HCT116 (cell line): ENCODE measurements around the gene HSD3B2. TPM values are rescaled to one million over a fixed set of nuclear protein-coding genes. Genes with fewer than 3 reads are reported as not detected.

ENCODE experiments used
- ATAC-seq: fragments of 200-7000 bp; cut with Tn5 transposase; 2 replicates; pipeline ENCODE4 v1.9.1; 2020; ENCODE audit warnings: mild to moderate bottlenecking, moderate library complexity
- BruUV-seq: library from RNA; stranded (reverse); fragments of 400-500 nt; replicated peaks from 2 replicates; lab custom pipeline; 2021; lab: Mats Ljungman, UMichigan
- CTCF ChIA-PET: fragments of 300-600 bp; sonication (Branson Sonifier 250); formaldehyde crosslinking; loops from one replicate; lab custom pipeline; 2021; ENCODE audit warnings: antibody characterized with exemption; lab: Charles Lee
- POLR2A ChIA-PET: fragments of 300-600, 350-600 bp; sonication (Branson Sonifier 250); formaldehyde crosslinking; loops from one replicate; lab custom pipeline; 2021; ENCODE audit warnings: antibody characterized with exemption; lab: Charles Lee
- RAD21 ChIA-PET, 2 experiments: fragments of 300-600 bp; sonication (Branson Sonifier 250); formaldehyde crosslinking; loops; one replicate each; lab custom pipeline; 2023; ENCODE audit warnings: low total read pairs in 2 of 2; ENCODE audit not compliant: uncharacterized antibody in 2 of 2, unreplicated experiment in 2 of 2, low non-redundant PET in 1 of 2; lab: Charles Lee
- DNase-seq: peaks from one replicate; pipeline ENCODE4 v3.0.0-alpha.2; 2010; ENCODE audit warnings: low read depth, low spot score
- H2AFZ ChIP-seq: fragments of 200-600 bp; shearing (Covaris generic), sonication (generic); 2 replicates; pipeline ENCODE4 v1.6.1; 2017; ENCODE audit warnings: low read depth, mixed run types, mixed read lengths, antibody characterized with exemption, low read length; ENCODE audit not compliant: poor library complexity, severe bottlenecking
- H3K27ac ChIP-seq: 2 replicates; pipeline ENCODE4 v1.5.1; 2012; ENCODE audit warnings: low read depth, low read length
- H3K27me3 ChIP-seq: fragments of 200-600 bp; sonication (generic); 2 replicates; pipeline ENCODE4 v1.6.1; 2016; ENCODE audit warnings: mixed run types, low read length, mixed read lengths; ENCODE audit not compliant: insufficient read depth
- H3K36me3 ChIP-seq, 2 experiments: fragments of 200-500 bp in 1 of 2; fragments of 200-600 bp in 1 of 2; sonication (Bioruptor generic) in 1 of 2; sonication (generic) in 1 of 2; 2 replicates each; pipeline versions ENCODE4 v1.5.1 to v1.6.1; 2014 to 2016; ENCODE audit warnings: low read length in 2 of 2, inconsistent platforms in 1 of 2, mixed read lengths in 1 of 2, mixed run types in 1 of 2; ENCODE audit not compliant: insufficient read depth in 2 of 2, control insufficient read depth in 1 of 2
- H3K4me1 ChIP-seq, 2 experiments: fragments of 200-600 bp in 1 of 2; sonication (generic) in 1 of 2; 2 replicates each; pipeline versions ENCODE4 v1.5.1 to v1.6.1; 2012 to 2017; ENCODE audit warnings: low read length in 2 of 2, inconsistent platforms in 1 of 2, mild to moderate bottlenecking in 1 of 2, mixed read lengths in 1 of 2, mixed run types in 1 of 2, moderate library complexity in 1 of 2; ENCODE audit not compliant: insufficient read depth in 2 of 2, control insufficient read depth in 1 of 2
- H3K4me2 ChIP-seq: fragments of 200-600 bp; sonication (generic); 2 replicates; pipeline ENCODE4 v1.6.1; 2017; ENCODE audit warnings: mixed run types, low read length, mixed read lengths
- H3K4me3 ChIP-seq, 2 experiments: fragments of 200-600 bp in 1 of 2; sonication (generic) in 1 of 2; replicated peaks in 1 of 2; 2 replicates each; pipeline ENCODE4 v1.5.1; 2011 to 2016; ENCODE audit warnings: low read length in 2 of 2, control low read depth in 1 of 2, low read depth in 1 of 2, mild to moderate bottlenecking in 1 of 2, mixed read lengths in 1 of 2, mixed run types in 1 of 2
- H3K79me2 ChIP-seq: fragments of 200-600 bp; sonication (generic); 2 replicates; pipeline ENCODE4 v1.6.1; 2017; ENCODE audit warnings: mild to moderate bottlenecking, mixed run types, low read length, moderate library complexity, mixed read lengths; ENCODE audit not compliant: insufficient read depth
- H3K9ac ChIP-seq: fragments of 200-600 bp; sonication (generic); 2 replicates; pipeline ENCODE4 v1.6.1; 2016; ENCODE audit warnings: low read length, mixed read lengths
- H3K9me2 ChIP-seq: fragments of 200-600 bp; sonication (generic), shearing (Covaris generic); 2 replicates; pipeline ENCODE4 v1.6.1; 2017; ENCODE audit warnings: mixed run types, mild to moderate bottlenecking, moderate library complexity; ENCODE audit not compliant: insufficient read depth
- H3K9me3 ChIP-seq, 2 experiments: fragments of 200-500 bp in 1 of 2; fragments of 200-600 bp in 1 of 2; sonication (Bioruptor generic) in 1 of 2; sonication (generic) in 1 of 2; 2 replicates each; pipeline ENCODE4 v1.6.1; 2014 to 2017; ENCODE audit warnings: low read length in 2 of 2, mixed read lengths in 2 of 2, inconsistent platforms in 1 of 2, low read depth in 1 of 2, mild to moderate bottlenecking in 1 of 2, mixed run types in 1 of 2, moderate library complexity in 1 of 2; ENCODE audit not compliant: control insufficient read depth in 1 of 2, insufficient read depth in 1 of 2
- H4K20me1 ChIP-seq: fragments of 200-600 bp; sonication (generic), shearing (Covaris generic); 2 replicates; pipeline ENCODE4 v1.6.1; 2017; ENCODE audit warnings: mixed run types, mild to moderate bottlenecking, moderate library complexity; ENCODE audit not compliant: insufficient read depth
- ATF3 ChIP-seq: IDR thresholded peaks from 2 replicates; pipeline ENCODE4 v1.6.1; 2012
- CBX3 ChIP-seq: IDR thresholded peaks from 2 replicates; pipeline ENCODE4 v1.6.1; 2012; ENCODE audit warnings: low read depth
- CTCF ChIP-seq, 3 experiments: fragments of 200-600 bp in 1 of 3; sonication (generic) in 1 of 3; IDR thresholded peaks in 2 of 3; conservative IDR thresholded peaks in 1 of 3; 2 replicates each; pipeline ENCODE4 v1.5.1; 2012 to 2017; ENCODE audit warnings: low read depth in 2 of 3, low read length in 2 of 3, antibody characterized with exemption in 1 of 3, borderline replicate concordance in 1 of 3, control low read depth in 1 of 3, mild to moderate bottlenecking in 1 of 3, mixed read lengths in 1 of 3, mixed run types in 1 of 3, moderate library complexity in 1 of 3; ENCODE audit not compliant: insufficient read depth in 1 of 3
- EGR1 ChIP-seq: IDR thresholded peaks from 2 replicates; pipeline ENCODE4 v1.6.1; 2012; ENCODE audit warnings: low read depth
- ELF1 ChIP-seq: IDR thresholded peaks from 2 replicates; pipeline ENCODE4 v1.6.1; 2012; ENCODE audit warnings: low read depth, borderline replicate concordance
- EZH2phosphoT487 ChIP-seq: fragments of 200-600 bp; IDR thresholded peaks from 2 replicates; pipeline ENCODE4 v1.6.1; 2018; ENCODE audit warnings: antibody characterized with exemption, borderline replicate concordance
- JUND ChIP-seq: IDR thresholded peaks from 2 replicates; pipeline ENCODE4 v1.6.1; 2012
- POLR2A ChIP-seq: IDR thresholded peaks from 2 replicates; pipeline ENCODE4 v1.7.0; 2011; ENCODE audit warnings: borderline replicate concordance; ENCODE audit not compliant: insufficient read depth, insufficient read length; ENCODE audit errors: extremely low read depth
- POLR2AphosphoS5 ChIP-seq: IDR thresholded peaks from 2 replicates; pipeline ENCODE4 v1.6.1; 2011; ENCODE audit warnings: mild to moderate bottlenecking, low read depth, low read length, moderate library complexity
- RAD21 ChIP-seq: IDR thresholded peaks from 2 replicates; pipeline ENCODE4 v1.6.1; 2012; ENCODE audit warnings: low read depth, mild to moderate bottlenecking
- SIN3A ChIP-seq: IDR thresholded peaks from 2 replicates; pipeline ENCODE4 v1.6.1; 2012; ENCODE audit warnings: low read depth
- SRF ChIP-seq: IDR thresholded peaks from 2 replicates; pipeline ENCODE4 v1.6.1; 2012; ENCODE audit warnings: low read depth
- TCF7L2 ChIP-seq: IDR thresholded peaks from 2 replicates; pipeline ENCODE4 v1.7.0; 2011; ENCODE audit warnings: borderline replicate concordance, inconsistent platforms; ENCODE audit not compliant: insufficient read depth, insufficient read length; ENCODE audit errors: extremely low read depth
- YY1 ChIP-seq: IDR thresholded peaks from 2 replicates; pipeline ENCODE4 v1.6.1; 2011; ENCODE audit warnings: low read length, low read depth, moderate library complexity, mild to moderate bottlenecking; ENCODE audit not compliant: insufficient replicate concordance; ENCODE audit errors: extremely low read depth
- ZFX ChIP-seq: fragments of 450-650 bp; IDR thresholded peaks from 2 replicates; pipeline ENCODE4 v1.6.1; 2017
- ZNF274 ChIP-seq: fragments of 200-500 bp; sonication (Bioruptor generic); IDR thresholded peaks from 2 replicates; pipeline ENCODE4 v1.6.1; 2014; ENCODE audit warnings: mild to moderate bottlenecking, low read depth, low read length, inconsistent platforms
- intact Hi-C: fragments of 100-400 bp; cut with micrococcal nuclease; formaldehyde crosslinking; loops from 2 replicates; pipeline ENCODE4 v1.10.0; 2022
- total RNA-seq: library from RNA; stranded (reverse); gene quantifications from one replicate; pipeline ENCODE4 v1.2.1, GENCODE V29; 2021; ENCODE audit not compliant: unreplicated experiment
- TF ChIP-seq, protein P1 (sequence below): IDR thresholded peaks from 2 replicates; pipeline ENCODE4 v1.6.1; 2011; ENCODE audit warnings: mild to moderate bottlenecking, low read length, moderate library complexity; ENCODE audit not compliant: insufficient replicate concordance; ENCODE audit errors: extremely low read depth
- TF ChIP-seq, protein P2 (sequence below): IDR thresholded peaks from 2 replicates; pipeline ENCODE4 v1.6.1; 2012; ENCODE audit warnings: low read depth

The HSD3B2 gene
- total RNA-seq, 1 experiment from 2014 or later, result 1.4 TPM

DNA sequence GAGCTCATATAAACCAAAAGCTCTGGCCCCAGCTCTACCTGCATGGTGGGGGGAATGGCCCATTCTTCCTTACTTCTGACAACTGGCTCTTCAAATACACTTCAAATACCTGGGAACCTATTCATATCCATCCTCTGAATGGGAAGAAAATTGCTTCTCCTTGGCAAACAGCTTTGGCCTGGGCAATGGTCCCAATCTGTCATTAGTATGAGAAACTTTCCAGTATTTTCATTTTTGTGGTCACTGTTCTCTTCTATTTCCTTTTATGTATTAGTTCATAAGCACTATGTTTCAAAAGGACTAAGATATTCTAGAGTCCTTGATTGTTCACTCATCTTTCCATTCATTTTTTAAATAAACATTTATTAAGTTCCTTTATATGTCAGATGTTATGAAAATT lies 5.2 kb upstream of the HSD3B2 start (continued):
- TF ChIP-seq, protein P1, sequence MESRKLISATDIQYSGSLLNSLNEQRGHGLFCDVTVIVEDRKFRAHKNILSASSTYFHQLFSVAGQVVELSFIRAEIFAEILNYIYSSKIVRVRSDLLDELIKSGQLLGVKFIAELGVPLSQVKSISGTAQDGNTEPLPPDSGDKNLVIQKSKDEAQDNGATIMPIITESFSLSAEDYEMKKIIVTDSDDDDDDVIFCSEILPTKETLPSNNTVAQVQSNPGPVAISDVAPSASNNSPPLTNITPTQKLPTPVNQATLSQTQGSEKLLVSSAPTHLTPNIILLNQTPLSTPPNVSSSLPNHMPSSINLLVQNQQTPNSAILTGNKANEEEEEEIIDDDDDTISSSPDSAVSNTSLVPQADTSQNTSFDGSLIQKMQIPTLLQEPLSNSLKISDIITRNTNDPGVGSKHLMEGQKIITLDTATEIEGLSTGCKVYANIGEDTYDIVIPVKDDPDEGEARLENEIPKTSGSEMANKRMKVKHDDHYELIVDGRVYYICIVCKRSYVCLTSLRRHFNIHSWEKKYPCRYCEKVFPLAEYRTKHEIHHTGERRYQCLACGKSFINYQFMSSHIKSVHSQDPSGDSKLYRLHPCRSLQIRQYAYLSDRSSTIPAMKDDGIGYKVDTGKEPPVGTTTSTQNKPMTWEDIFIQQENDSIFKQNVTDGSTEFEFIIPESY, result no peak
- TF ChIP-seq YY1 (no peak), EZH2phosphoT487 (no peak), ELF1 (no peak), JUND (no peak), EGR1 (no peak), SRF (no peak), TCF7L2 (no peak), POLR2AphosphoS5 (no peak), POLR2A (no peak), ZFX (no peak), ATF3 (no peak), RAD21 (no peak)

DNA sequence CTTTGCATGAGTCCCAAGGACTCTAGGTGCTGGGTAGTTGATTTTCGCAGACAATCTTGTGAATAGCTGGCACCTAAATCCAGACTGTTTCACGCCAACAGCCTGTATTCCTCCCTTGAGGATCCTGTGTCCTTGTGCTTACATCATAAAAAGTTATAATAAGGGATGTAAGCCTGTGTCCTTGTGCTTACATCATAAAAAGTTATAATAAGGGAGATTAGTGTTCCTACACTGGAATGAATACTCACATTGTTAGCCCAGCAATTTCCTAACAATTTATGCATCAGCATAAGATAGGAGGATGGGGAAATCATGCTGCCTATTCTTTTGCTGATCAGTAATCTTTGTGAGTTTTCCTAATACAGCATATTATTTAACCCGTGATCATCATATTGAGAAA lies 4.0 kb upstream of the HSD3B2 start:
- no peaks in the 10 kb centered on the region for H3K9me3 ChIP-seq
- intact Hi-C loops, result no loop called here
- no peaks in the 10 kb centered on the region for H3K4me1 ChIP-seq
- no peak overlapping the region for H2AFZ ChIP-seq
- H3K4me3 ChIP-seq, result no peak overlapping the region
- H3K27ac ChIP-seq, result no peak overlapping the region
- RAD21 ChIA-PET, result no interaction called here
- H3K36me3 ChIP-seq, result no peaks in the 10 kb centered on the region
- DNase-seq, result no peak
- POLR2A ChIA-PET, result no interaction called here
- H3K27me3 ChIP-seq, result no peaks in the 10 kb centered on the region; the same call in 1 of the 2 replicates
- no peaks in the 10 kb centered on the region for H4K20me1 ChIP-seq
- BruUV-seq, result no TSS peak
- no peaks in the 10 kb centered on the region for H3K79me2 ChIP-seq
- CTCF ChIA-PET, result no interaction called here
- no peak overlapping the region for H3K9ac ChIP-seq
- no peaks in the 10 kb centered on the region for H3K9me2 ChIP-seq
- ATAC-seq, result no peak
- no peak overlapping the region for H3K4me2 ChIP-seq
- TF ChIP-seq, protein P2, sequence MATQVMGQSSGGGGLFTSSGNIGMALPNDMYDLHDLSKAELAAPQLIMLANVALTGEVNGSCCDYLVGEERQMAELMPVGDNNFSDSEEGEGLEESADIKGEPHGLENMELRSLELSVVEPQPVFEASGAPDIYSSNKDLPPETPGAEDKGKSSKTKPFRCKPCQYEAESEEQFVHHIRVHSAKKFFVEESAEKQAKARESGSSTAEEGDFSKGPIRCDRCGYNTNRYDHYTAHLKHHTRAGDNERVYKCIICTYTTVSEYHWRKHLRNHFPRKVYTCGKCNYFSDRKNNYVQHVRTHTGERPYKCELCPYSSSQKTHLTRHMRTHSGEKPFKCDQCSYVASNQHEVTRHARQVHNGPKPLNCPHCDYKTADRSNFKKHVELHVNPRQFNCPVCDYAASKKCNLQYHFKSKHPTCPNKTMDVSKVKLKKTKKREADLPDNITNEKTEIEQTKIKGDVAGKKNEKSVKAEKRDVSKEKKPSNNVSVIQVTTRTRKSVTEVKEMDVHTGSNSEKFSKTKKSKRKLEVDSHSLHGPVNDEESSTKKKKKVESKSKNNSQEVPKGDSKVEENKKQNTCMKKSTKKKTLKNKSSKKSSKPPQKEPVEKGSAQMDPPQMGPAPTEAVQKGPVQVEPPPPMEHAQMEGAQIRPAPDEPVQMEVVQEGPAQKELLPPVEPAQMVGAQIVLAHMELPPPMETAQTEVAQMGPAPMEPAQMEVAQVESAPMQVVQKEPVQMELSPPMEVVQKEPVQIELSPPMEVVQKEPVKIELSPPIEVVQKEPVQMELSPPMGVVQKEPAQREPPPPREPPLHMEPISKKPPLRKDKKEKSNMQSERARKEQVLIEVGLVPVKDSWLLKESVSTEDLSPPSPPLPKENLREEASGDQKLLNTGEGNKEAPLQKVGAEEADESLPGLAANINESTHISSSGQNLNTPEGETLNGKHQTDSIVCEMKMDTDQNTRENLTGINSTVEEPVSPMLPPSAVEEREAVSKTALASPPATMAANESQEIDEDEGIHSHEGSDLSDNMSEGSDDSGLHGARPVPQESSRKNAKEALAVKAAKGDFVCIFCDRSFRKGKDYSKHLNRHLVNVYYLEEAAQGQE, result no peak
- TF ChIP-seq ATF3, result no peak
- TF ChIP-seq CTCF (IDR thresholded peaks at IDR 0.05 in 2 of 3, conservative IDR thresholded peaks at IDR 0.05 in 1 of 3; ENCODE audit: borderline replicate concordance in 1 of 3, insufficient read depth in 1 of 3, low read depth in 2 of 3, low read length in 2 of 3), result no peak
- TF ChIP-seq ZNF274, result no peak
- TF ChIP-seq YY1, result no peak
- TF ChIP-seq CBX3, result no peak
- no peak for TF ChIP-seq SRF
- TF ChIP-seq SIN3A, result no peak
